Ishikawa (cell line): Measurements from ENCODE around the gene CALHM3.

Experiments
- CEBPB ChIP-seq: IDR thresholded peaks from 2 replicates; pipeline ENCODE4 v1.6.1; 2012
- EP300 ChIP-seq: IDR thresholded peaks from 2 replicates; pipeline ENCODE4 v1.6.1; 2012; ENCODE audit warnings: borderline replicate concordance
- FOXM1 ChIP-seq: IDR thresholded peaks from 2 replicates; pipeline ENCODE4 v1.6.1; 2012; ENCODE audit warnings: low read depth, borderline replicate concordance
- NFIC ChIP-seq: IDR thresholded peaks from 2 replicates; pipeline ENCODE4 v1.6.1; 2012
- RAD21 ChIP-seq: IDR thresholded peaks from 2 replicates; pipeline ENCODE4 v1.6.1; 2012; ENCODE audit warnings: low read depth
- TCF12 ChIP-seq: IDR thresholded peaks from 2 replicates; pipeline ENCODE4 v1.6.1; 2012; ENCODE audit warnings: low read depth
- TF ChIP-seq, protein P1 (sequence below): IDR thresholded peaks from 2 replicates; pipeline ENCODE4 v1.6.1; 2012

DNA sequence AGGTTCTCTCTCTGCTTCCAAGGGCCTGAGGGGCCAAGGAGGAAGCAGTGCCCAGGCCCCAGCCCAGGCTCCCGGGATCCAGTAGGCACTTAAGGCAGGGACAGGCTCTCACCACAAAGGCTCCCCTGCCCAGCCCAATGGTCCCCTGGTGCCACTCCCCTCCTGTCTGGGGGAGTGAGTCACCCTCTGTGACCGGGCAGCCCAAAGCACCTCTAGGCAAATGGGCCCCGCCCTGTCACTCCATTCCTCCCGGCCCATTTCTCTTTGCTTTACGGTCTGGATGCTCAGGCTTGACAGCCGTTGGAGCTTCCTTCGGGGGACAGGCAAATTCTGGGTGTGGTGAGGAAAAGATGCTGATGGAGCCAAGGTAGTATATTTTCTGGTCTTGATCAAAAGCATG, at the start of gene CALHM3:
- TF ChIP-seq TCF12 (no peak), RAD21 (no peak), NFIC (no peak), EP300 (no peak), FOXM1 (no peak), CEBPB (no peak)
- TF ChIP-seq, protein P1, sequence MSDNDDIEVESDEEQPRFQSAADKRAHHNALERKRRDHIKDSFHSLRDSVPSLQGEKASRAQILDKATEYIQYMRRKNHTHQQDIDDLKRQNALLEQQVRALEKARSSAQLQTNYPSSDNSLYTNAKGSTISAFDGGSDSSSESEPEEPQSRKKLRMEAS: no peak
